HEK293T (cell line): Measurements from ENCODE around the gene ASCL5.

Experiments
- CTCF ChIA-PET: fragments of 350-600 bp; formaldehyde crosslinking; extraction: SDS; loops from one replicate; lab custom pipeline; 2021; ENCODE audit warnings: antibody characterized with exemption, inconsistent platforms; lab: Yijun Ruan, JAX
- POLR2A ChIA-PET: fragments of 350-600 bp; formaldehyde crosslinking; extraction: SDS; loops from one replicate; lab custom pipeline; 2020; ENCODE audit warnings: antibody characterized with exemption, inconsistent platforms; lab: Yijun Ruan, JAX
- DNase-seq: peaks from one replicate; pipeline ENCODE4 v3.0.0; 2012; ENCODE audit warnings: mixed read lengths; ENCODE audit errors: extremely low spot score
- ARNT ChIP-seq: fragments of 450-650 bp; IDR thresholded peaks from 2 replicates; pipeline ENCODE4 v1.6.1; 2017; ENCODE audit warnings: mild to moderate bottlenecking
- BHLHE40 ChIP-seq: fragments of 450-650 bp; IDR thresholded peaks from 2 replicates; pipeline ENCODE4 v1.6.1; 2016; ENCODE audit warnings: mild to moderate bottlenecking, moderate library complexity, borderline replicate concordance
- CTBP1 ChIP-seq: fragments of 450-650 bp; IDR thresholded peaks from 2 replicates; pipeline ENCODE4 v1.6.1; 2016; ENCODE audit warnings: borderline replicate concordance
- ELF4 ChIP-seq: fragments of 450-650 bp; IDR thresholded peaks from 2 replicates; pipeline ENCODE4 v1.6.1; 2017; ENCODE audit warnings: antibody characterized with exemption
- FOXA1 ChIP-seq: fragments of 450-650 bp; IDR thresholded peaks from 2 replicates; pipeline ENCODE4 v1.6.1; 2016; ENCODE audit warnings: mild to moderate bottlenecking
- FOXK2 ChIP-seq: fragments of 450-650 bp; IDR thresholded peaks from 2 replicates; pipeline ENCODE4 v1.6.1; 2016; ENCODE audit warnings: mild to moderate bottlenecking
- FOXM1 ChIP-seq: fragments of 450-650 bp; IDR thresholded peaks from 2 replicates; pipeline ENCODE4 v1.6.1; 2017; ENCODE audit warnings: mild to moderate bottlenecking, borderline replicate concordance
- HDGF ChIP-seq: fragments of 450-650 bp; IDR thresholded peaks from 2 replicates; pipeline ENCODE4 v1.6.1; 2017; ENCODE audit warnings: antibody characterized with exemption, borderline replicate concordance
- L3MBTL2 ChIP-seq: fragments of 450-650 bp; conservative IDR thresholded peaks from 2 replicates; pipeline ENCODE4 v1.6.1; 2016; ENCODE audit warnings: mild to moderate bottlenecking
- LEF1 ChIP-seq: fragments of 450-650 bp; IDR thresholded peaks from 2 replicates; pipeline ENCODE4 v1.6.1; 2017; ENCODE audit warnings: mild to moderate bottlenecking, borderline replicate concordance
- NFRKB ChIP-seq: fragments of 450-650 bp; IDR thresholded peaks from 2 replicates; pipeline ENCODE4 v1.6.1; 2016; ENCODE audit warnings: mild to moderate bottlenecking, moderate library complexity
- PKNOX1 ChIP-seq: fragments of 450-650 bp; IDR thresholded peaks from 2 replicates; pipeline ENCODE4 v1.6.1; 2016
- SP1 ChIP-seq: fragments of 450-650 bp; IDR thresholded peaks from 2 replicates; pipeline ENCODE4 v1.6.1; 2017
- SUZ12 ChIP-seq: fragments of 450-650 bp; IDR thresholded peaks from 2 replicates; pipeline ENCODE4 v1.6.1; 2016; ENCODE audit warnings: mild to moderate bottlenecking
- TARDBP ChIP-seq: fragments of 450-650 bp; IDR thresholded peaks from 2 replicates; pipeline ENCODE4 v1.6.1; 2016
- ZNF384 ChIP-seq: fragments of 450-650 bp; IDR thresholded peaks from 2 replicates; pipeline ENCODE4 v1.6.1; 2016

The ASCL5 gene

GRCh38 chr1:201111156-201111555 is 15.8 kb downstream of the ASCL5 start:
- ChIA-PET POLR2A (no interaction called here), CTCF (no interaction called here)
- DNase-seq = no peak
- no peak for TF ChIP-seq LEF1
- TF ChIP-seq PKNOX1 = no peak
- no peak for TF ChIP-seq CTBP1
- TF ChIP-seq BHLHE40 = no peak
- TF ChIP-seq NFRKB = no peak
- no peak for TF ChIP-seq FOXM1
- TF ChIP-seq TARDBP = no peak
- no peak for TF ChIP-seq ARNT
- TF ChIP-seq ZNF384 = no peak
- no peak for TF ChIP-seq FOXK2
- no peak for TF ChIP-seq FOXA1
- TF ChIP-seq HDGF = no peak
- no peak for TF ChIP-seq L3MBTL2
- TF ChIP-seq SUZ12 = no peak
- no peak for TF ChIP-seq SP1
- no peak for TF ChIP-seq ELF4

- ChIA-PET CTCF (no interaction called here), POLR2A (no interaction called here)
- TF ChIP-seq NFRKB (no peak), PKNOX1 (no peak), HDGF (no peak), TARDBP (no peak), ZNF384 (no peak), CTBP1 (no peak), ELF4 (no peak), FOXM1 (no peak), LEF1 (no peak)
- no peak for DNase-seq
These were observed 16.4 kb downstream of the ASCL5 start for GRCh38 chr1:201110616-201111015.

- ChIA-PET CTCF (no interaction called here), POLR2A (no interaction called here)
- no peak for DNase-seq
- TF ChIP-seq NFRKB (no peak), FOXM1 (no peak), HDGF (no peak), ELF4 (no peak), BHLHE40 (no peak), FOXK2 (no peak), ARNT (no peak), TARDBP (no peak), ZNF384 (no peak), LEF1 (no peak), L3MBTL2 (no peak), SUZ12 (no peak)
These were observed 16.8 kb downstream of the ASCL5 start for GRCh38 chr1:201110138-201110537.

GRCh38 chr1:201109651-201110050 is 17.3 kb downstream of the ASCL5 start:
- TF ChIP-seq LEF1 = no peak
- no peak for TF ChIP-seq CTBP1
- no peak for TF ChIP-seq BHLHE40
- TF ChIP-seq PKNOX1 = no peak
- TF ChIP-seq SP1 = no peak
- TF ChIP-seq ELF4 = no peak
- no peak for TF ChIP-seq FOXM1
- no peak for TF ChIP-seq FOXK2
- no peak for TF ChIP-seq ZNF384
- no peak for TF ChIP-seq SUZ12
- no peak for TF ChIP-seq TARDBP
- TF ChIP-seq L3MBTL2 = no peak
- TF ChIP-seq FOXA1 = no peak
- TF ChIP-seq NFRKB = no peak
- TF ChIP-seq ARNT = no peak
- no peak for TF ChIP-seq HDGF
- POLR2A ChIA-PET = no interaction called here
- DNase-seq = no peak
- CTCF ChIA-PET = no interaction called here

GRCh38 chr1:201108614-201109013 is 18.4 kb downstream of the ASCL5 start:
- no peak for TF ChIP-seq BHLHE40
- TF ChIP-seq ELF4 = no peak
- no peak for TF ChIP-seq SUZ12
- no peak for TF ChIP-seq PKNOX1
- TF ChIP-seq L3MBTL2 = no peak
- no peak for TF ChIP-seq ARNT
- TF ChIP-seq SP1 = no peak
- no peak for TF ChIP-seq FOXA1
- TF ChIP-seq CTBP1 = no peak
- no peak for TF ChIP-seq ZNF384
- no peak for TF ChIP-seq LEF1
- no peak for TF ChIP-seq HDGF
- no peak for TF ChIP-seq TARDBP
- no peak for TF ChIP-seq FOXM1
- TF ChIP-seq FOXK2 = no peak
- TF ChIP-seq NFRKB = no peak
- CTCF ChIA-PET = interaction anchor here (0.7 to 1.9 kb wide), 2 partner anchors 14 to 23 kb away, joined by 3 to 6 read pairs; no protein-coding TSS in a partner anchor
- POLR2A ChIA-PET = no interaction called here
- no peak for DNase-seq
